ENCODE data around the gene TMEM44. TPM values are rescaled to one million over a fixed set of nuclear protein-coding genes. Genes with fewer than 3 reads are reported as not detected.

Gene TMEM44
- total RNA-seq, 4 donors from 2014 or later = 3.0 to 5.4 (median 3.1) TPM

DNA sequence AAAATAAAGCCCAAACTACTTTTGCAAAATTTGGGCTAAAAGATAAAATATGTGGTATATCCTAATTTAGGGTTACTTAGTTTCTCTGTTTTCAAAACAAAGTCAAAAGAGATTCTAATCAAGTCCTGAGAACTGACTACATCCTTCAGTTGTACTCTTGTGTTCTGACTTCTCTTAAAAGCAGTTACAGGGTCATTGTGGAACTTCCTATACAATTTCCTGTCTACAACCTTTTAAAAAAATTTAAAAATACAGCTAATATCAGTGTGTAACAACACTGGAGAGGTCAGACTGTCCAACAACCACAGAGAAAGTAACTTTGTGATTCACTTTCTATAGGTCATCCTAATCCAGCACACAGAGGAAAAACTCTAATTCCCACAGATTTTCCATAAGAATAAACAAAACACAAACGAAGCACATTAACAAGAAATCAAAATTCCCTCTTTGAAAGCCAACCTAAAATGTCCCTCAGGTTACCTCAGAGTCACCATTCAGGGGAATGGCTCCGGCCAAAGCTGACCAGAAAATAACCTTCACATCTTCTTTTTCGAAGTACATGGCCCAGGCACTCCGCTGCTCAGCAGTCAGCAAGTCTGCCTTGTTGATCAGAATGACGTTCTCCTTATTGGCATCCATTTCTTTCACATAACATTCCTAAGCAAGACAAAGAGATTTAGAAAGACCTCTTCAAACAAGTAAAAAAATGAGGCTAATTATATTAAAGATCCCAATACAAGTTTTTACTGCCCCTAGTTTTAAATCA lies 25.4 kb upstream of the TMEM44 start:
- Histone ChIP-seq H3K4me1 (peaks cover 0 to 4% of the 10 kb centered on the region in 2 donors), H3K27ac (peak overlapping the region; percentile 37 to 73 (median 63)), H3K27me3 (no peaks in the 10 kb centered on the region), H3K9me3 (no peaks in the 10 kb centered on the region), H3K4me3 (no peak overlapping the region), H3K36me3 (peaks cover 0 to 49% of the 10 kb centered on the region in 2 donors)
- DNase-seq (no peak), ATAC-seq (peak; percentile 49 to 65)
- TF ChIP-seq POLR2A (IDR thresholded peaks at IDR 0.05) (no peak), CTCF (IDR thresholded peaks at IDR 0.05 in 4 of 5, conservative IDR thresholded peaks at IDR 0.05 in 1 of 5) (no peak)
- in situ Hi-C loops (cut with MboI; ENCODE audit: low sequenced_read_pairs in 4 of 4) (no loop called here), intact Hi-C loops (cut with DNase I; ENCODE audit: low total_unique reads) (no loop called here)

GRCh38 chr3:194657439-194657838 lies 24.2 kb upstream of the TMEM44 start:
- intact Hi-C loops (cut with DNase I; ENCODE audit: low total_unique reads) (no loop called here), in situ Hi-C loops (cut with MboI; ENCODE audit: low sequenced_read_pairs in 4 of 4) (no loop called here)
- no peaks in the 10 kb centered on the region for H3K27me3 ChIP-seq
- H3K4me3 ChIP-seq = no peak overlapping the region
- H3K27ac ChIP-seq = peak overlapping the region in 3 of 4 donors; percentile 43 to 73 (median 56)
- peaks cover 0 to 4% of the 10 kb centered on the region in 2 donors for H3K4me1 ChIP-seq
- H3K36me3 ChIP-seq = peaks cover 0 to 57% of the 10 kb centered on the region in 2 donors
- no peak for TF ChIP-seq POLR2A (IDR thresholded peaks at IDR 0.05)
- no peak for TF ChIP-seq CTCF (IDR thresholded peaks at IDR 0.05 in 4 of 5, conservative IDR thresholded peaks at IDR 0.05 in 1 of 5)
- ATAC-seq (no peak), DNase-seq (no peak)
- no peaks in the 10 kb centered on the region for H3K9me3 ChIP-seq

DNA sequence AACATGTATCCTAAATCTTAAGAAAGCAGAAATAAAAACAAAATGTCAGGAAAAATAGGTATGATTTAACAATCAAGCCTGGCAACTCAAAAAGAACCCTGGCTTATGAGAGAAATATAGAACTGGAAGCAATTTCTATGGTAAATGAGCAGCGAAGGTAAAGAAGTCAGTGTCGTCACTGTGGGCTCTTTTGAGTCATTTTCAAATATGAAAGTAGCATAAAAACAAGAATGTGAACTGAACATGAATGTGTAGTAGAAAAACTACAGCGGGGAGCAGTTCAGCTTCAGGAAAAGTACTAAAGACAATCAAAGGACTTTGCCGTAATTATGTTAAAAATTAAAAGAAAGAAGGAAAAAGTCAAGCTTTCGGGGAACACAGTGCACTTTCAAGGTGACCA lies 21.2 kb upstream of the TMEM44 start:
- DNase-seq (no peak), ATAC-seq (no peak)
- no peak overlapping the region for H3K4me3 ChIP-seq
- intact Hi-C loops (cut with DNase I; ENCODE audit: low total_unique reads) = no loop called here
- H3K4me1 ChIP-seq = peaks cover 0 to 4% of the 10 kb centered on the region in 2 donors
- TF ChIP-seq POLR2A (IDR thresholded peaks at IDR 0.05) = no peak
- no peak for TF ChIP-seq CTCF (IDR thresholded peaks at IDR 0.05 in 4 of 5, conservative IDR thresholded peaks at IDR 0.05 in 1 of 5)
- in situ Hi-C loops (cut with MboI; ENCODE audit: low sequenced_read_pairs in 4 of 4) = no loop called here
- H3K9me3 ChIP-seq = no peaks in the 10 kb centered on the region
- no peaks in the 10 kb centered on the region for H3K27me3 ChIP-seq
- peaks cover 2 to 73% of the 10 kb centered on the region in 2 donors for H3K36me3 ChIP-seq
- no peak overlapping the region for H3K27ac ChIP-seq

- Histone ChIP-seq H3K4me1 (no peaks in the 10 kb centered on the region), H3K27ac (no peak overlapping the region), H3K27me3 (no peaks in the 10 kb centered on the region), H3K9me3 (no peaks in the 10 kb centered on the region), H3K36me3 (peaks cover 2 to 93% of the 10 kb centered on the region in 2 donors), H3K4me3 (no peak overlapping the region)
- intact Hi-C loops (cut with DNase I; ENCODE audit: low total_unique reads) (no loop called here), in situ Hi-C loops (cut with MboI; ENCODE audit: low sequenced_read_pairs in 4 of 4) (no loop called here)
- ATAC-seq (no peak), DNase-seq (no peak)
- TF ChIP-seq POLR2A (IDR thresholded peaks at IDR 0.05) = no peak
- no peak for TF ChIP-seq CTCF (IDR thresholded peaks at IDR 0.05 in 4 of 5, conservative IDR thresholded peaks at IDR 0.05 in 1 of 5)
Measured at GRCh38 chr3:194647747-194648146, 14.5 kb upstream of the TMEM44 start.
